Jurkat, Clone E6-1 (cell line): ENCODE measurements around the gene CDH4.
A peak's percentile ranks its signal among the peaks of the same experiment; 100 is the strongest.

Experiments used
- DNase-seq: peaks from one replicate; pipeline ENCODE4 v3.0.0-alpha.2; 2011; ENCODE audit warnings: low read depth, low spot score
- H3K4me3 ChIP-seq: 2 replicates; pipeline ENCODE4 v1.5.1; 2011; ENCODE audit warnings: mild to moderate bottlenecking, low read length, control low read depth, moderate library complexity

CDH4 gene

GRCh38 chr20:61927826-61928541 lies 675.9 kb downstream of the CDH4 start:
- no peak overlapping the region for H3K4me3 ChIP-seq
- no peak for DNase-seq

DNA sequence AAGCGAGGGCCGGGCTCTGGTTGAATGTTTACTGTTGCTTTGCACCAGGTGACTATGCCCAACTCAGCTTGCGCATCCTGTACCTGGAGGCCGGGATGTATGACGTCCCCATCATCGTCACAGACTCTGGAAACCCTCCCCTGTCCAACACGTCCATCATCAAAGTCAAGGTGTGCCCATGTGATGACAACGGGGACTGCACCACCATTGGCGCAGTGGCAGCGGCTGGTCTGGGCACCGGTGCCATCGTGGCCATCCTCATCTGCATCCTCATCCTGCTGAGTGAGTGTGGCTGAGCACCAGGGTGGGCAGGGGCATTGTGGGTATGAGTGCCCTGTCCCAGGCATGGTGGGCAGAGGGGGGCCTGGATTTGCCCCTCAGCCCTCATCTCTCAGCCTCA lies 677.5 kb downstream of the CDH4 start:
- no peak for DNase-seq
- H3K4me3 ChIP-seq: no peak overlapping the region

DNA sequence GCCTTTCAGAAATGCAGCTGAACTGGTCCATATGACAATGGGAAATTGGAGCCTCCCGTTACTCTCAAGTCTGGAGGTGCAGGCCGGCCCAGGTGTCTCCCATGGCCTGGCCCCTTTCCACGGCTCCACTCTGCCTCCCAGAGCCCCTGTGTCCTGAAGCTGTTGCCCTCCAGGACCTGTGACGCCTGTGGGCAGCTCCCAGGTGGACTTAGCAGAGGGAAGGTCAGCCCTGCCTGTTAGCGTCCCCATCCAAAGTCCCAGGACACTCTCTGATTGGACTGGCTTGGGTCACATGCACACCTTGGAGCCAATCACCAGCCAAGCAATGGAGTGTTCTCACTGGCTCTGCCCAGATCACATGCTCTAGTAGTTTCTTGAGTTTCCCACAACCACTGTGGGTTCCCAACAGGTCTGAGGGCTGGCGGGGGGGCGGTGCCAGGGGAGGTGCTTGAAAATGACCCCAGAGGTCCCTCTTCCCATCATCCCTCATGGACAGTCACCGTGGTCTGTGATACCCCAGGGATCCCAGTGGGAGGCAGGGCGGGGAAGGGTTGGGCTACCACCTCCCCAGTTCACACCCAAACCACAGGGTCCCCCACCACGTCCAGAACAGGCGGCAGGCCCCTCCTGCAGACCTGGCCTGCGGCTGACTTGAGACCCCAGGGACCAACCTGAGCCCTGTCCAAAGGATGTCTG lies 678.1 kb downstream of the CDH4 start:
- no peak overlapping the region for H3K4me3 ChIP-seq
- DNase-seq: no peak

- DNase-seq: peak; percentile 92
- H3K4me3 ChIP-seq: peak overlapping the region; percentile 23; the same call in 1 of the 2 replicates
Observed at GRCh38 chr20:61930776-61931475, 678.9 kb downstream of the CDH4 start.

- DNase-seq: no peak
- peak overlapping the region; percentile 23; the same call in 1 of the 2 replicates for H3K4me3 ChIP-seq
Observed at GRCh38 chr20:61931476-61932198, 679.6 kb downstream of the CDH4 start.

DNA sequence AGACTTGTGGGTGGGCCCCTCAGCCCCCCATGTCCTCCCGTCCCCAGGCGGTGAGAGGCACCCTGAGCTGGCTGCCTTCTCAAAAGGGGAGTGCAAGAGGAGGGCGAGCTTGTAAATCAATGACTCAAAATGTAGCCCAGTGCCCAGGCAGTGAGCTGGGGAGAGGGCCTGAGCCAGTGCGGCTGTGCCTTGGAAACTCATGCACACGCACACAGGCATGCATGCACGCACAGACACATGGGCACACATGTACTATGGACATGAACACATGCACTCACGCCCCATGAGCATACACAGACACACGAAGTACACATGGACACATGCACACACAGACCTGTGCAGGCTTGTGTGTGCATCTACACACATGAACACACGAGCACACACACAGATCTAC lies 680.1 kb downstream of the CDH4 start:
- H3K4me3 ChIP-seq: no peak overlapping the region
- no peak for DNase-seq

GRCh38 chr20:61932711-61933480 lies 680.8 kb downstream of the CDH4 start:
- no peak for DNase-seq
- H3K4me3 ChIP-seq: no peak overlapping the region

GRCh38 chr20:61933481-61933950 lies 681.5 kb downstream of the CDH4 start:
- no peak overlapping the region for H3K4me3 ChIP-seq
- no peak for DNase-seq

GRCh38 chr20:61933951-61934715 lies 682.1 kb downstream of the CDH4 start:
- no peak overlapping the region for H3K4me3 ChIP-seq
- no peak for DNase-seq

GRCh38 chr20:61934716-61935530 lies 682.9 kb downstream of the CDH4 start:
- no peak overlapping the region for H3K4me3 ChIP-seq
- no peak for DNase-seq

GRCh38 chr20:61935926-61936700 lies 684.1 kb downstream of the CDH4 start:
- DNase-seq: no peak
- H3K4me3 ChIP-seq: no peak overlapping the region

GRCh38 chr20:61936701-61937131 lies 684.7 kb downstream of the CDH4 start:
- H3K4me3 ChIP-seq: no peak overlapping the region
- DNase-seq: no peak

- DNase-seq: no peak
- no peak overlapping the region for H3K4me3 ChIP-seq
Observed at GRCh38 chr20:61937146-61937962, 685.3 kb downstream of the CDH4 start.

DNA sequence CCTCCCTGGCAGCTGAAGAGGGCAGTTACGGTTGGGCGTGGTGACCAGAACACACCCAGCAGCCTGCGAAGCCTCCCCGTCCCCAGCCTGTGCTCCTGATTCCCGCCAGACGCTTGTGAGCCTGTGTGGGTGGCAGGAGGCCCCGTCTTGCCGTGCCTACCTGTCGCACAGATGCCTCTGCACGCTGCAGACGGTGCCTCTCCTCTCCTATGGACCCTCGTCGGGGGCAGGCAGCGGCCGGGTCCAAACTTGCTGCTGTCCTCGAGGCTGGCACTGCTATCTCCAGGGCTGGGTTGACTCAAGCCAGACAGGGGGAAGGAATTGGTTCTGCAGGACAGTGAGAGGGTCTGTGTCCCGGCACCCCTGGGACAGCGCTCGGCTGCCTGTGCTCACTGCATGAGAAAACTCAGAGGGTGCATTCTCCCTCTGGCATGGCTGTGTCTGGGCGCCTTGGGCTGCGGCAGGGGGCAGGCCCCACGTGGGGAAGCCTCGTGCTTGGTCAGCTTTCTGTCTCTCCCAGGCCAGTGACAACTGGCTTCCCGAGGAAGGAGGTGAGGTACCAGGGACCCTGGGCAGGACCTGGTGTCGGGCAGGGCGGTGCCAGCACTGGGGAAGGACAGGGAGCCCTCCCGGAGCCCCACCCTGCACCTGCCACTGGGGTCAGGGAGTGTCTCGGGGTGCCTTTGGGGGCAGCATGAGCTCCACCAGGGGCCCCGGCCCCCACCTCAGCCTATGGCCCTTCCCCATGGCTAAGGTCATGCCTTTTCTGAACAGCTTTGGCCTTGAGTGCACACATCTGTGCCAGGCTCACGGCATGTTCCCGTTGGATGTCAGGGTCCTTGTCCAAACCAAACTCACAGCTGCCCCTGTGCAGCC lies 686.1 kb downstream of the CDH4 start:
- DNase-seq: no peak
- H3K4me3 ChIP-seq: no peak overlapping the region
